PC-3 (cell line): ENCODE results near the gene FGFRL1. TPM values are rescaled to one million over a fixed set of nuclear protein-coding genes. Genes with fewer than 3 reads are reported as not detected.

Experiments used
- ATAC-seq: fragments of 200-7000 bp; cut with Tn5 transposase; 2 replicates; pipeline ENCODE4 v1.9.1; 2020; ENCODE audit warnings: mild to moderate bottlenecking, moderate library complexity
- BruUV-seq: library from RNA; stranded (reverse); fragments of 400-500 nt; replicated peaks from 2 replicates; lab custom pipeline; 2021; lab: Mats Ljungman, UMichigan
- CTCF ChIA-PET: fragments of 300-600 bp; sonication (Branson Sonifier 250); formaldehyde crosslinking; loops from one replicate; lab custom pipeline; 2022; ENCODE audit warnings: antibody characterized with exemption; lab: Charles Lee
- POLR2A ChIA-PET: fragments of 300-600 bp; sonication (Branson Sonifier 250); formaldehyde crosslinking; loops from one replicate; lab custom pipeline; 2022; ENCODE audit warnings: antibody characterized with exemption; ENCODE audit not compliant: unreplicated experiment; lab: Charles Lee
- DNase-seq: peaks from one replicate; pipeline ENCODE4 v3.0.0-alpha.2; 2015
- H2AFZ ChIP-seq: fragments of 300-600 bp; sonication (generic); 2 replicates; pipeline ENCODE4 v1.6.0; 2016; ENCODE audit warnings: antibody characterized with exemption, low read length
- H3F3A ChIP-seq: fragments of 300-600 bp; sonication (generic); one replicate; pipeline ENCODE4 v1.6.0; 2017; ENCODE audit warnings: antibody characterized with exemption, low read length, control low read depth, mild to moderate bottlenecking; ENCODE audit not compliant: unreplicated experiment
- H3K27ac ChIP-seq: fragments of 300-600 bp; sonication (generic); 2 replicates; pipeline ENCODE4 v1.5.1; 2016; ENCODE audit warnings: mild to moderate bottlenecking, low read length
- H3K27me3 ChIP-seq: fragments of 300-600 bp; sonication (generic); 2 replicates; pipeline ENCODE4 v1.6.1; 2016; ENCODE audit warnings: low read length, mixed read lengths
- H3K36me3 ChIP-seq: fragments of 300-600 bp; sonication (generic); 2 replicates; pipeline ENCODE4 v1.6.1; 2016; ENCODE audit warnings: low read depth, mixed run types, low read length, mixed read lengths
- H3K4me1 ChIP-seq: fragments of 300-600 bp; sonication (generic); 2 replicates; pipeline ENCODE4 v1.5.1; 2016; ENCODE audit warnings: low read length; ENCODE audit not compliant: insufficient read depth
- H3K4me2 ChIP-seq: fragments of 300-600 bp; sonication (generic); 2 replicates; pipeline ENCODE4 v1.6.0; 2016; ENCODE audit warnings: low read length
- H3K4me3 ChIP-seq: fragments of 300-600 bp; sonication (generic); 2 replicates; pipeline ENCODE4 v1.5.1; 2016; ENCODE audit warnings: mild to moderate bottlenecking, low read length, mixed read lengths
- H3K79me2 ChIP-seq: fragments of 300-600 bp; sonication (generic); 2 replicates; pipeline ENCODE4 v1.6.1; 2017; ENCODE audit warnings: low read length, mixed read lengths
- H3K9ac ChIP-seq: fragments of 300-600 bp; sonication (generic); 2 replicates; pipeline ENCODE4 v1.6.0; 2016; ENCODE audit warnings: mild to moderate bottlenecking, low read length
- H3K9me2 ChIP-seq: fragments of 300-600 bp; sonication (generic); replicated peaks from 2 replicates; pipeline ENCODE4 v1.6.1; 2016; ENCODE audit warnings: mixed run types, low read length, mixed read lengths
- H3K9me3 ChIP-seq: fragments of 300-600 bp; sonication (generic); 2 replicates; pipeline ENCODE4 v1.6.1; 2016; ENCODE audit warnings: low read length, mixed read lengths
- H4K20me1 ChIP-seq: fragments of 300-600 bp; sonication (generic); 2 replicates; pipeline ENCODE4 v1.6.1; 2016; ENCODE audit warnings: low read length, mixed read lengths
- CTCF ChIP-seq: fragments of 300-600 bp; sonication (generic); conservative IDR thresholded peaks from 2 replicates; pipeline ENCODE4 v1.5.1; 2017; ENCODE audit warnings: antibody characterized with exemption, low read depth, mild to moderate bottlenecking, low read length
- EZH2 ChIP-seq: fragments of 300-600 bp; sonication (generic); IDR thresholded peaks from one replicate; pipeline ENCODE4 v1.6.1; 2017; ENCODE audit warnings: antibody characterized with exemption, mild to moderate bottlenecking, low read length; ENCODE audit not compliant: unreplicated experiment
- EZH2phosphoT487 ChIP-seq: fragments of 300-600 bp; sonication (generic); IDR thresholded peaks from 2 replicates; pipeline ENCODE4 v1.6.1; 2018; ENCODE audit warnings: mild to moderate bottlenecking, antibody characterized with exemption, low read length, borderline replicate concordance
- intact Hi-C: fragments of 100-400 bp; cut with micrococcal nuclease; formaldehyde crosslinking; loops from 2 replicates; pipeline ENCODE4 v1.9.0; 2023
- total RNA-seq: library from RNA; depleted of rRNA; stranded (reverse); fragments of >200 nt; gene quantifications from 2 replicates; pipeline ENCODE4 v1.2.3, GENCODE V29; 2014

The FGFRL1 gene
- total RNA-seq, 1 experiment from 2014 or later = 31.2 TPM

- Histone ChIP-seq H3F3A (no peaks in the 10 kb centered on the region), H3K9me2 (no peaks in the 10 kb centered on the region), H3K36me3 (no peaks in the 10 kb centered on the region), H3K27me3 (no peaks in the 10 kb centered on the region), H3K27ac (no peak overlapping the region), H4K20me1 (no peaks in the 10 kb centered on the region; the same call in 1 of the 2 replicates), H3K4me2 (no peak overlapping the region), H3K4me3 (no peak overlapping the region), H3K4me1 (peaks cover 18% of the 10 kb centered on the region), H3K9me3 (no peaks in the 10 kb centered on the region), H2AFZ (no peak overlapping the region), H3K9ac (no peak overlapping the region), H3K79me2 (peaks cover 7% of the 10 kb centered on the region; the same call in 1 of the 2 replicates)
- CTCF ChIA-PET = no interaction called here
- intact Hi-C loops = no loop called here
- ATAC-seq (no peak), DNase-seq (no peak)
- BruUV-seq = no TSS peak
- TF ChIP-seq CTCF = no peak
- no peak for TF ChIP-seq EZH2
- TF ChIP-seq EZH2phosphoT487 = no peak
- POLR2A ChIA-PET = no interaction called here
Measured at GRCh38 chr4:968221-968620, 43.2 kb upstream of the FGFRL1 start.

DNA sequence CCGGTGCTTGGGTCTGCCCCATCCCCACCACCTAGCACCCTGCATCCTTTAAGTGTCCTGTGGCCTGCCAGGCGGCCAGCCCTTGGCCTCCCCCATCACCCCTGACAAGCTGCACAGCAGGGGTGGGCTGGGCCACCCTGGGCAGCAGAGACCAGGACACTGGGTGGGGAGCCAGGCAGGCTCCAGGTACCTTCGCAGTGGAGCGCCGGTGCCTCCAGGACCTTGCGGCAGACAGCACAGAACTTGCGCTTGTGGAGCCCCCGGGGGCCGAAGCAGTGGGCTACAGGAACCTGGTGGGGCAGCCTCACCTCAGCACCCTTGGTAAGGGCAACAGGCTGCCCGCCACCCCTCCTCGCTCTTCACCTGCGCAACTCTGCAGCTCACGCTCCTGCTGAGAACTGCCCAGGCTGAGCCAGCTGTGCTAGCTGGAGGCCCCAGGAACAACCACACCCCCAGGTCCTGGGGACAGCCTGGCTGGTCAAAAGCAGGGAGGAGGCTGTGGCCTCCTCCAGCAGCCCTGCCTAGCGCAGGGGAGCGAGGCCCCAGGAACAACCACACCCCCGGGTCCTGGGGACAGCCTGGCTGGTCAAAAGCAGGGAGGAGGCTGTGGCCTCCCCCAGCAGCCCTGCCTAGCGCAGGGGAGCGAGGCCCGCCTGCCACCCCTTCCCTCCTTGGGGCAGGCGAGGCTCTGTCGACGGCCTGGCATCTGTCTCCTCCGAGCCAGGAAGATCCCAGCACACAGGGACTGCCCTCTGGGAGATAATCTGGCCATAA is 42.6 kb upstream of the FGFRL1 start:
- intact Hi-C loops = no loop called here
- DNase-seq = no peak
- no TSS peak for BruUV-seq
- TF ChIP-seq CTCF (no peak), EZH2phosphoT487 (no peak), EZH2 (no peak)
- POLR2A ChIA-PET = no interaction called here
- no peak for ATAC-seq
- no peaks in the 10 kb centered on the region for H3K9me3 ChIP-seq
- H3K4me2 ChIP-seq = no peak overlapping the region
- CTCF ChIA-PET = no interaction called here
- H3K27ac ChIP-seq = no peak overlapping the region
- H2AFZ ChIP-seq = no peak overlapping the region
- H3K27me3 ChIP-seq = no peaks in the 10 kb centered on the region
- H3K4me3 ChIP-seq = no peak overlapping the region
- peaks cover 7% of the 10 kb centered on the region; the same call in 1 of the 2 replicates for H3K79me2 ChIP-seq
- no peak overlapping the region for H3K9ac ChIP-seq
- H3K4me1 ChIP-seq = peaks cover 18% of the 10 kb centered on the region
- no peaks in the 10 kb centered on the region for H3K9me2 ChIP-seq
- no peaks in the 10 kb centered on the region; the same call in 1 of the 2 replicates for H4K20me1 ChIP-seq
- no peaks in the 10 kb centered on the region for H3F3A ChIP-seq
- H3K36me3 ChIP-seq = no peaks in the 10 kb centered on the region

GRCh38 chr4:970046-970745 is 41.2 kb upstream of the FGFRL1 start:
- Histone ChIP-seq H3K36me3 (no peaks in the 10 kb centered on the region), H3F3A (no peaks in the 10 kb centered on the region), H3K4me2 (no peak overlapping the region), H3K9me2 (no peaks in the 10 kb centered on the region), H3K79me2 (peaks cover 7% of the 10 kb centered on the region; the same call in 1 of the 2 replicates), H3K27me3 (no peaks in the 10 kb centered on the region), H3K9ac (no peak overlapping the region), H4K20me1 (no peaks in the 10 kb centered on the region; the same call in 1 of the 2 replicates), H3K27ac (no peak overlapping the region), H2AFZ (no peak overlapping the region), H3K4me1 (peaks cover 18% of the 10 kb centered on the region), H3K9me3 (no peaks in the 10 kb centered on the region), H3K4me3 (no peak overlapping the region)
- BruUV-seq = no TSS peak
- CTCF ChIA-PET = no interaction called here
- POLR2A ChIA-PET = no interaction called here
- TF ChIP-seq CTCF (no peak), EZH2 (no peak), EZH2phosphoT487 (no peak)
- ATAC-seq (no peak), DNase-seq (no peak)
- intact Hi-C loops = no loop called here
